ENCODE results near the gene STAP1.
"Not testable (repeated sequence)": the region's sequence is repeated elsewhere in the genome, so short reads cannot be mapped to it uniquely, and the experiment has no call there.

STAP1 gene, protein sequence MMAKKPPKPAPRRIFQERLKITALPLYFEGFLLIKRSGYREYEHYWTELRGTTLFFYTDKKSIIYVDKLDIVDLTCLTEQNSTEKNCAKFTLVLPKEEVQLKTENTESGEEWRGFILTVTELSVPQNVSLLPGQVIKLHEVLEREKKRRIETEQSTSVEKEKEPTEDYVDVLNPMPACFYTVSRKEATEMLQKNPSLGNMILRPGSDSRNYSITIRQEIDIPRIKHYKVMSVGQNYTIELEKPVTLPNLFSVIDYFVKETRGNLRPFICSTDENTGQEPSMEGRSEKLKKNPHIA

DNA sequence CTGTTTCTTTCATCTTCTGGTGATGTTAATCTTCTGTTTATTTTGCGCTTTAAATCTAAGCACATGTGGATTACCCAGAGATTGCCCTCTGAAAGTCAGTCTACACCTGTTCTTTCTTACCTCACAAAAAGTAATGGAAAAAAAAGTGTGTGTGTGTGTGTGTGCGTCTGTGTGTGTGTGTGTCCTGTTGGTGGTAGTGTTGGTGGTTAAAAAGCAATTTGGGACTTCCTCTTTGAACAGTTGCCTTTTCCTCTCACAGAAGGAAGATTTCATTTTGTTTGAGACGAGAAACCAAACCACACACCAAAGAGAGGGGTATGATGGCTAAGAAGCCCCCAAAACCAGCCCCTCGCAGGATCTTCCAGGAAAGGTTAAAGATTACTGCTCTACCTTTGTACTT is at the start of gene STAP1:
STAP1 (plus strand) TSS at position 235 of the 400 bp plus-strand sequence; CDS start at position 318, 83 bp downstream.
- DNase-seq (ENCODE audit: low read depth, low spot score), result no peak

DNA sequence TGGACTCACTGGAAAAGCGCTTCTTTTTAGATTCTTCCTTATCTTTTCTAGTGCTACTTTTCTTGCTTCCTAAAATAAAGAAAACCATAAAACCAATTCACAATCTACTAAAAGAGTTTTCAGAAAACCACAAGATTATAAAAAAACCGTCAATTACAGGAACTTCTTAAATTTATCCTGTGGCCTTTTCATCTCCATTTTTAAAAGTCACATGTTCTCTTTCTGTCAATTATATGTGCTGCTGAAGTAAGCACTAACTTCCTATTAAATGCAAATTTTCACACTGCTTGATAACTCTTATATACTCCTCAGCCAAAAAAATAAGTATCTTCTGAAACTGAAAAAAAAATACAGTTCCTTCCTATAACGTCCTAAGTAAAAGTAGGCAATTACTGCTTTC is 46.0 kb upstream of the STAP1 start:
- DNase-seq (ENCODE audit: low read depth, low spot score), result no peak

DNA sequence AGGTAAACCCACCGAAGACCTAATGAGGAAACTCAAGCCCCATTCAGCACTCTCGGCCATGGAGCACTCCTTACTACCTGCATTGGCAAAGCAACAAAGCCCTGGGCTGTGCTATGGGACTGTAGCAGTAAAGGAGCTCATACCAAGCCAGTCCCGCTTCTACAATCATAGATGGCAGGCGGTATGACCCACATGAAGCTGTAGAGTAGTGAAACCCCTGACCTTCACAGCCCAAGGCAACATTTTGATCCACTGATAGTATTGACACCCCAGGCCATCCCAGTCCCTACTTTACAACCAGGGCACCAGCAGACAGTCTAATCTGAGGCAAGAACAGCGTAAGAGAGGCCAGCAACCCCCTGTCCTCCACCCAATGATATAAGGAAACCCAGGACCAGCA is 38.4 kb upstream of the STAP1 start:
- no peak for DNase-seq (ENCODE audit: low read depth, low spot score)

DNA sequence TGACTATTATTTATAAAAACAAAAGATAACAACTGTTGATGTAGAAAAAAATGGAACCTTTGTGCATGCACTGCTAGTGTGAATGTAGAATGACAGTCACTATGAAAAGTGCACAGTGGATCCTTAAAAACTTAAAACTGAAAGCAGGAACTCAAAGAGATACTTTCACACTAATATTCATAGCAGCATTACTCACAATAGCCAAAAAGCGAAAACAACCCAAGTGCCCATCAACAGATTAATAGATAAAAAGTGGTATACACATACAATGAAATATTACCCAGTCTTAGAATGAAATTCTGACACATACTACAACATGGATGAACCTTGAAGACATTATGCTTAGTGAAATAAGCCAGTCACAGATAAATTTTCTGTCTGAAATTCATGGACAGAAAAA is 37.0 kb upstream of the STAP1 start:
- DNase-seq (ENCODE audit: low read depth, low spot score), result no peak

DNA sequence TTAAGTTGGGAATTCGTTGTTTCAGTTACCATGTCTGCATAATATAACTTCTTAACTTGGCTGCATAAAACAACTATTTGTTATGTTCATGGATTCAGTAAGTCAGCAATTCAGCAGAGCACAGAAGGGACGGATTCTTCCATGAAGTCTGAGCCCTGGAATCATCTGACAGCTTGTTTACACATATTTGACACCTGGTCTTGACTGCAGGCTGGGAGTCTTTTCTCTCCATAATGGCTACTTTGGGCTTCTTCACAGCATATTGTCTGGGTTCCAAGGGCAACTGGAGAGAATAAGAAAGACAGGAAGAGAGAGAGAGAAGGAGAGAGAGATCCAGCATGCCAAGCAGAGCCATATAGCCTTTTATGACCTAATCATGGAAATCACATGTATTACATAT is 36.3 kb upstream of the STAP1 start:
- DNase-seq (ENCODE audit: low read depth, low spot score), result no peak

DNA sequence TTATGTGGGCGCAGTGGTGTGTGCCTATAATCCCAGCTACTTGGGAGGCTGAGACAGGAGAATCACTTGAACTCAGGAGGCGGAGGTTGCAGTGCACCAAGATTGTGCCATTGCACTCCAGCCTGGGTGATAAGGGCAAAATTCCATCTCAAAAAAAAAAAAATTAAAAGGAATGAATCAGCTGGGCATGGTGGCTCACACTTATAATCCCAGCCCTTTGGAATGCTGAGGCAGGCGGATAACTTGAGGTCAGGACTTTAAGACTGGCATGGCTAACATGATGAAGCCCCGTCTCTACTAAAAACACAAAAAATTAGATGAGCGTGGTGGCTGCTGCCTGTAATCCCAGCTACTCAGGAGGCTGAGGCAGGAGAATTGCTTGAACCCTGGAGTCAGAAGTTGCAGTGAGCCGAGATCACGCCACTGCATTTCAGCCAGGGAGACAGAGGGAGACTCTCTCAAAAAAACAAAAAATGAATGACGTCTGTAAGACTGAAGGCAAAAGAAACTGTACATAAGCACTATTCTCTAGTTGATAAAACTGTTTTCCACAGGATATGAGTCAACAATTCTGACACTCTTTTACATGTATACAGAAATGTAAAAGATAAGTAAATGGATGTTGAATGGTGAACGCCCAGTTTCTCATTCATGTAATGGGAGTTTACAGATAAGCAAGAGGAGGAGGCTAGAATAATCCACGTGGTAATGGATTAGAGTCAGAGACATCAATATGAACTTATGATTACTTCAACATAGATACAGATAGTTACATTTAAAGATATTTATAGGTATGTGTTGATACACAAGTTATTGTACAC is 35.5 kb upstream of the STAP1 start:
- no peak for DNase-seq (ENCODE audit: low read depth, low spot score)

DNA sequence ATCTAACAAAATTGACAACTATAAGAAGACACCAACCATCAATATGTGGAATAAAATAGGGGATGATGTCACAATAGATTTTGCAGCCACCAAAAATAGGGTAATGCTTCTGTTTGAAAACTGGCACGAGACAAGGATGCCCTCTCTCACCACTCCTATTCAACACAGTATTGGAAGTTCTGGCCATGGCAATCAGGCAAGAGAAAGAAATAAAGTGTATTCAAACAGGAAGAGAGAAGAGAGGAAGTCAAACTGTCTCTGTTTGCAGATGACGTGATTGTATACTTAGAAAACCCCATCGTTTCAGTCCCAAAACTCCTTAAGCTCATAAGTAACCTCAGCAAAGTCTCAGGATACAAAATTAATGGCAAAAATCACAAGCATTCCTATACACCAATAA is 34.4 kb upstream of the STAP1 start:
- not testable (repeated sequence) for DNase-seq (ENCODE audit: low read depth, low spot score)

DNA sequence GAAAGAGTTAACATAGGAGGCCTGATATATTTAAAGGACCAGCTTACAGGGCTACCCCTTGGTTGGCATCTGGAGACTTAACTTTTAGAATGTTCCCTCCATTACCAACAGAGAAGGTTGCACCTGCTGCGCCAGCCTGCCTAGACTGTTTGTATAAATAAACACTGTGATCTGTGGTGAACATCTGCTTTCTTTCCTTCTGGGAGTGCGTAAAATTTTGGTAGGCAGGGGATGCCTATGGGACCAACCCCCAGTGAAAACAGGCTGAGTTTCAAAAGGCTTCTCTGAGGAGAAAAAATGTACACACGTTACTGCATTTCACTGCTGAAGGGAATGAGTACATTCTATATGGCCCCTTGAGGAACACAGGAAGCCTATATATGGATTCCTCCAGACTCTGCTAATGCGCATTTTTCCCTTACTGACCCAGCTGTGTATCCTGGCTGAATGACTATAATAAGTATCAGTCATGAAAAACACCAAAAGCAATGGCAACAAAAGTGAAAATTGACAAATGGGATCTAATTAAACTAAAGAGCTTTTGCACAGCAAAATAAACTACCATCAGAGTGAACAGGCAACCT is 27.1 kb upstream of the STAP1 start:
- DNase-seq (ENCODE audit: low read depth, low spot score), result no peak

DNA sequence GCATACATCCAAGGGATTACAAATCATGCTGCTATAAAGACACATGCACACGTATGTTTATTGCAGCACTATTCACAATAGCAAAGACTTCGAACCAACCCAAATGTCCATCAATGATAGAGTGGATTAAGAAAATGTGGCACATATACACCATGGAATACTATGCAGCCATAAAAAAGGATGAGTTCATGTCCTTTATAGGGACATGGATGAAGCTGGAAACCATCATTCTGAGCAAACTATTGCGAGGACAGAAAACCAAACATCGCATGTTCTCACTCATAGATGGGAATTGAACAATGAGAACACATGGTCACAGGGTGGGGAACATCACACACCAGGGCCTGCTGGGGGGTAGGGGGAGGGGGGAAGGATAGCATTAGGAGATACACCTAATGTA is 26.1 kb upstream of the STAP1 start:
- DNase-seq (ENCODE audit: low read depth, low spot score), result not testable (repeated sequence)

DNA sequence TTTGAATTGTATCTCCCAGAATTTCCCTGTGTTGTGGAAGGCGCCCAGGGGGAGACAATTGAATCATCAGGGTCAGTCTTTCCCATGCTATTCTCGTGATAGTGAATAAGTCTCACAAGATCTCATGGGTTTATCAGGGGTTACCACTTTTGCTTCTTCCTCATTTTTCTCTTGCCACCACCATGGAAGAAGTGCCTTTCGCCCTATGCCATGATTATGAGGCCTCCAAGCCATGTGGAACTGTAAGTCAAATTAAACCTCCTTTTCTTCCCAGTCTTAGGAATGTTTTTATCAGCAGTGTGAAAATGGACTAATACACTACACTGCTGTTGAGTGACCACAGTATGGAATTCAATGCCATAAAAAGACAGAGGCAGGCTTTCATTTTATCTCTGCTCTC is 25.4 kb upstream of the STAP1 start:
- DNase-seq (ENCODE audit: low read depth, low spot score), result no peak

DNA sequence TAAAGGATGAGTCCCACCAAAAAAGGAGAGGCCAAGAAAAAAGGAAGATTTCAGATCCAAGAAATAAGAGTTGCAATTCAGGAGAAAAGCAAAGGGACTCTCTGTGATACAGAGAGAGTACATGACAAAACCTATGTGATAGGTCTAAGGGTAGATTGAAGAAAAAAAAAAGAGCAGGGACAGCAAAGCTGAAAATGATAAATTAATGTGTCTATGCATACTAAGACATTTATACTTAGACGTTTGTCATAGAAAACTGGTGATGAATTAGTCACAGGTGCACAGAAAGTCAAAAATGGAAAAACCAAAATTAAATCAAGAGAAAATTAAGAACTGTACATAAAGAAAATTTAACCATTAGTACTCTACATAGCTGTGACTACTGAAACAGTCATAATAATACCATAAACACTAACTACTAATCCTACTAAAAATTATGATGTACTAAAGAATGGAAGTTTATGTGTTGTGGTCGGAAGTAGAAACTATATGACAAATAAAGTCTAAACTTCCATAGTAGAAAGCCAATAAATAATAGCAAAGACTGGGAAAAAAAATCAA is 23.2 kb upstream of the STAP1 start:
- no peak for DNase-seq (ENCODE audit: low read depth, low spot score)

DNA sequence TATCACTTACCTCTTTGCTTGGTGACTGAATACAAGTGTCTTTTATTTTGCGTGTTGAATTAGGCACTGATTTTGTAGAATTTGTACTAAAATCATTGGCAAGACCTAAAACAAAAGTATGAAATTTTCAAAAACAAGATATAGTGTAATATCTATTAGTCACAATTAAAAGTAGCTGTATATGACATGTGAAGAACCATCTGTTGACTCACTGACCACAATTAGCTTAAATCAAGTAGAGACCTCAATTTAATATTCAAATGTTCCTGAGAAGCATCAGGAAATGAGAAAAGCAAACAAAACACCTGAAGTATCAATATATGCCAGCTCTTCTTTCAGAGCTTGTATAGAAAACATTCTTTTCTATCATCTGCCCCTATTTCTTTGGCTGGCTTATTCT is 18.7 kb upstream of the STAP1 start:
- no peak for DNase-seq (ENCODE audit: low read depth, low spot score)

DNA sequence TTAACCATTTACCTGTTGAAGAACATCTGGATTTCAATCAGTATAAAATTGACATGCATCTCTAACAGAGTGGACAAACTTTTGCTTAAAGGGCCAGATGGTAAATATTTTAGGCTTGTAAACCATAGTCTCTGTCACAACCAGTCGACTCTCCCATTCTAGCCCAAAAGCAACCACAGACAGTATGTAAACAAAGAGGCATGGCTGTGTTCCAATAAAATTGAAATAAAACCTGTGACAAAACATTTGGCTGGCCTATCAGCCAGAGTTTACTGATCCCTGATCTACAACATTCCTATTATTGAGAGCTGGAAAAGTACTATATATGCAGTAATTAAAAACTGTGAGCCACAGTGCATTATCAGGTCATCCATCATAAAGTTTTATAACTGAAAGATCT is 16.5 kb upstream of the STAP1 start:
- DNase-seq (ENCODE audit: low read depth, low spot score), result no peak

DNA sequence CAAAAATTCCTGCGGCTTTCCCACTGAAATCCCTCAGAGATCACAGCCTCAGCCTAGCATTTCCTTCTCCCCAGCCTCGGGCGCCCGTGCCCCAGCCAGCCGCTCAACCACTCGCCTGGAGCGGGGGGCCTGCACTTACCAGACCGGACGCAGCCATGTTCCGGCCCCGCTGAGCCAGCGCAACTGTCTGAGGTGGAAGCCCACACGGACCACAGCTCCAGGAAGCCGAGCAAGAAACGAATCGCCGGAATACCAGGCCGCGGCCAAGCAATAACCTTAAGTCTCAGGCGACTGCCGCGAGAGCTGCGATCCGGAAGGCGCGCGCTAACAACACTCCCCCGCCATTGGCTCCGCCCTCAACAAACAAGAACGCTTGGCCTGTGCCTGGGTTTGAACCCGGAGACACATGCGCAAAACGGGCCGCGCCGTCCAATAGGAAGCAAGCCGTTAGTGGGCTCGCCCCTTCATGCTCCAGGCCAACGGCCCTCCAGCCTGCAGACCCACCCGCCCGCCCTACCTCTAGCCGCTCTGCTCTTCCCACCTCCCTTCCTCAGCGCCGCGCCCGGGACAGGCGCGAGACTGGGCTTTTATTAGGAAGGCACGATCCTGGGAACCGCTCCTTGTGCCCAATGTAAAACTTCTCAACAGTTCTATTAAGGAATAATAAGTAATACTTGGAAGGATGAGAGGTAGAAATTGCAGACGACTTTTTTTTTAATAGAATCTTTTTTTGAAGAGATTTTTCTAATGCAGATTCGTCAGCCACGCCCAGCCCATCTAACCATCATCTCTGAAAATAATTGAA is 13.1 kb upstream of the STAP1 start, which contains the start of gene CENPC:
CENPC (minus strand) TSS at position 305 of the 805 bp plus-strand sequence; CDS start at position 157, 148 bp downstream.
- peak; percentile 88 for DNase-seq (ENCODE audit: low read depth, low spot score)

DNA sequence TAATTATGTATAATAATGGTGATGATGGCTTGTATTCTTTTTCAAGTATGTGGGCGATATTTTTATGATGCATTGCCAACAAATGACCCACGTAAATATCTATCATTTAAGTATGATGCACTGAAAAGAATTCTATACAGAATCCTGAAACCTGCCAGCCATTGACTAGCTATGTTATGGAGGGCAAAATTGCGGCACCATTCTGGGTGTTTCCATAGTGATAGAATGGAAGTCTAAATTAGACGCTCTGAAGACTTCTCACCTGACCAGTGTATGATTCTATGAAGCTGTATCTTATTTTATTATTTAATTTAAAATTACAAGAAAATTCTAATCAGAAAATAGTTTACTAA is 12.5 kb upstream of the STAP1 start:
- DNase-seq (ENCODE audit: low read depth, low spot score), result no peak

DNA sequence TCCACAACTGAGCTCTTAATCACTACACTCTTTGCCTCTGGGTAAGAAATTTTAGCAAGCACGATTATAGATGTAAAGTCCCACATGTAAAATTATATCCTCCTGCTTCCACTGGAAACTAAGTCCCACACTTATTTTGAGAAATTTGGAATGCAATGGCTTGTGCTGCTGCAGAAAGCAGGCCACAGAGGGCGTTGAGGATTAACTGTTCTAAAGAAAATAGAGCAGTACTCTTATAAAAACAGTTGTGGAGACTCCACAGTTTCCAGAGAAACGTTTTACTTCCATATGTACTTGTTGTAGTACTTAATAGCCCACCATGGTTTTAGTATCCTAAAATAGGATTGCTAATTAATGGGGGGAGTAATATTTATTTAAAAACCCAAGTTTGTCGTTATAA is 11.6 kb upstream of the STAP1 start:
- DNase-seq (ENCODE audit: low read depth, low spot score), result no peak

DNA sequence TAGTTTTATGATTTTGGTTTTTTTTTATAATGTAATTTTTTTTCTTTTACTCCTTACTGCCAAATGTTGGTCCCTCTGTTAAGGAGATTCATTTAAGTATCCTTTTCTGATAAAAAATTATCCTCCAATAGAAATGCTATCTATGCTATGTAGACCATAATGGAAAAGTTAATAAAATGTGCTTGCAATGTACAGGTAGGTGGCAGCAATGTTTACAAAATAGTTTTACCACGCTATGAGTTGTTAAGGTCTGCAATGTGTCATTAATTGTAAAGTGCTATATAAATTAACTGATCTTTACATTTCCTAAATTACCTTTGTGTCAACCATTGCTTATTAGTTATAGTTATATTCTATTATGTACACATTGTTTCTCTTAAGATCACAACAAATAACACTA is 9.4 kb upstream of the STAP1 start:
- DNase-seq (ENCODE audit: low read depth, low spot score), result no peak

DNA sequence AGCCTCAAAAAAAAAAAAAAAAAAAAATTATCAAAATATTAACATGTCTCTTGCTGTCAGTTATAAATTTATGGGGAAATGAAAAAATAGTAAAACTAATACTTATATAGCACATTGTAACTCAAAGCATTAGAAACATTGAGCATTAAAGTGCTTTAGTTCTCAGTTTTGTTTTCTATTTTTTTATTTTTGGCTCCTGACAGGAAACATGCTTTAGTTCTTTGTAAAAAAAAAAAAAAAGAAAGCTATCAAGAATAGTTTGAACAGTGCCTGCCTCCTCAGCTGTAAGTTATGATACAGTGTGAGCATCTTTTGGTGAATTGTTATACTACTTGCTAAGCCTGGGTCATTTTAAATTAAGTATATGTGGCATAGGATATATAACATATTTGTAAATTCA is 8.1 kb upstream of the STAP1 start:
- DNase-seq (ENCODE audit: low read depth, low spot score), result no peak

DNA sequence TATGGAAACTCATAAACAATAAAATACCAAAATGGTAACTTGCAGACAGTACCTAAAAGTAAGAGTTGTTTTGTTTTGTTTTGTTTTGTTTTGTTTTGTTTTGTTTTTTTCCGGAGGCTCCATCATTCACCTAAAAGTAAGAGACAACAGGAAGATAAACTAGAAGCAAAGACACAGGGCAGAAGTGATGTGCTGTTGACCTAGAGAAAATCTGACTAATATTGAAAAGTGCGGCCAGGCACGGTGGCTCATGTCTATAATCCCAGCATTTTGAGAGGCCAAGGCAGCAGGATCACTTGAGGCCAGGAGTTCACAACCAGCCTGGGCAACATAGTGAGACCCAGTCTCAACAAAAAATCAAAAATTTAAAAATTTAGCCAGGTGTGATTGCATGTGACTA is 7.7 kb upstream of the STAP1 start:
- no peak for DNase-seq (ENCODE audit: low read depth, low spot score)

DNA sequence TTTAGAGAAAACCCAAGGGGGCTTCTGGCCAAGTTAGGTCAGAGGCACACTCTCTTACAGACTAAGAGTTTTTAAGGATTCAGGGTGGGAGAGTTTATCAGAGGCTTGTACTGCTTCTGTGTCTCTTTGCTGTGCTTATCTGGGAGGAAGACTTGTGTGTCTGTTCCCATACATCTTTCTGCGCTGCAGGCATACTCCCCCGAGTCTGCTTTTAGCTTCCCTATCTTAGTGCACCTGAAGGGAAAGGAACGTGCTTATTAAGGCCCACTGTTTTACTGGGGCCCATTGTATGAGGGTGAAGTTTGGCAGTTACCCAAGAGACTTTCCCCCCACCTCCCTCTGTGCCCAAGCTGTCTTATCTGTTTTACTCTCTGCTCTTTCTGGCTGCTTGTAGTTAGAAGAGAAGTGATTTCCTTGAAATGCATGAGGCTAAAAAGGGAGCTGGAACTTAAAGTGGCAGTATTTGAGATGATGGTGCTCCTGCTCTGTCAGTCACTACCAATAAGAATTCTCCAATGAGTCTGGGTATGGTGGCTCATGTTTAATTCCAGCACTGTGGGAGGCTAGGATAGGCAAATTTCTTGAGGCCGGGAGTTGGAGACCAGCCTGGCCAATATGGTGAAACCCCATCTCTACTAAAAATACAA is 6.3 kb upstream of the STAP1 start:
- not testable (repeated sequence) for DNase-seq (ENCODE audit: low read depth, low spot score)

DNA sequence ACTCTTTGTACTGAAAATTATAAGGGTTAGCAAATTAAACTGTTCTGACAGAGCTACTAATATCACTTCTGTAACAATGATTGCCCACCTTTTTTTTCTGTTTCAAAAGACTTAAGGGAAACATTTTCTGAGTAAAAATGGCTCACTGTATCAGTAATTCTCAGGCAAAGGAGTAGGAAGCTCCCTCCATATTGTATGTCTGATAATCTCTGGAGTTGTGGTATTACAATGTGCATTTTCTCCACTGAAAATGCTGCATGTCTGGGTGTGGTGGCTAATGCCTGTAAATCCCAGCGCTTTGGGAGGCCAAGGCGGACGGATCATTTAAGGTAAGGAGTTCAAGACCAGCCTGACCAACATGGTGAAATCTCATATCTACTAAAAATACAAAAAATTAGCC is 4.4 kb upstream of the STAP1 start:
- no peak for DNase-seq (ENCODE audit: low read depth, low spot score)
